ENCODE measurements around the gene NQO1. TPM values are rescaled to one million over a fixed set of nuclear protein-coding genes. Genes with fewer than 3 reads are reported as not detected.

NQO1 gene
- total RNA-seq, 1 donor from 2014 or later: 129 TPM

Other genes starting within 250 kb of the NQO1 start
- gene NFAT5, start 160.6 kb downstream of the NQO1 start, total RNA-seq: 62.2 and 71.0 TPM in 2 replicates
- gene NOB1, start 28.4 kb upstream of the NQO1 start, total RNA-seq: 25.7 and 35.9 TPM in 2 replicates
- gene WWP2, start 35.8 kb upstream of the NQO1 start, total RNA-seq: 26.4 and 36.4 TPM in 2 replicates
- gene CLEC18A, start 224.8 kb upstream of the NQO1 start, total RNA-seq: 1.7 TPM in 1 of 2 replicates, not detected in the other